HepG2 (cell line): ENCODE results near the gene BZW1. TPM values are rescaled to one million over a fixed set of nuclear protein-coding genes. Genes with fewer than 3 reads are reported as not detected.

Experiments
- ATAC-seq: fragments of 200-7000 bp; cut with Tn5 transposase; 3 replicates; pipeline ENCODE4 v1.9.1; 2020; ENCODE audit warnings: mild to moderate bottlenecking, moderate library complexity
- BruUV-seq: library from RNA; stranded (reverse); fragments of 400-500 nt; replicated peaks from 2 replicates; lab custom pipeline; 2021; lab: Mats Ljungman, UMichigan
- CTCF ChIA-PET: fragments of 300-600 bp; formaldehyde crosslinking; extraction: SDS; loops from one replicate; lab custom pipeline; 2021; ENCODE audit warnings: low total read pairs, inconsistent platforms, low intra/inter-chr PET ratio; lab: Yijun Ruan, JAX
- POLR2A ChIA-PET: fragments of 350-600 bp; sonication (Branson Sonifier 250); formaldehyde crosslinking; loops from one replicate; lab custom pipeline; 2020; ENCODE audit warnings: antibody characterized with exemption, inconsistent platforms; lab: Yijun Ruan, JAX
- DNase-seq: peaks from one replicate; pipeline ENCODE4 v3.0.0-alpha.2; 2015; ENCODE audit warnings: low spot score
- FAIRE-seq: peaks from 3 replicates; lab custom pipeline; 2011; peaks lifted over from hg19 to GRCh38; lab: Jason Lieb, UNC
- H2AFZ ChIP-seq: one replicate; pipeline ENCODE4 v1.6.1; 2011; ENCODE audit warnings: low read length, inconsistent platforms
- H3K27ac ChIP-seq: fragments of 300-600 bp; 3 replicates; pipeline ENCODE4 v1.8.0; 2011; ENCODE audit warnings: mixed run types, mild to moderate bottlenecking, mixed read lengths, low read length, inconsistent platforms; ENCODE audit not compliant: insufficient read depth; ENCODE audit errors: extremely low read length
- H3K27me3 ChIP-seq, 2 experiments: fragments of 200-600 bp in 1 of 2; 2 replicates in 1 of 2; 3 replicates in 1 of 2; pipeline versions ENCODE4 v1.6.0 to v1.8.0; 2011; ENCODE audit warnings: low read length in 2 of 2, mild to moderate bottlenecking in 2 of 2, moderate library complexity in 2 of 2, inconsistent platforms in 1 of 2; ENCODE audit not compliant: insufficient read depth in 2 of 2, control insufficient read depth in 1 of 2
- H3K36me3 ChIP-seq, 2 experiments: fragments of 200-600 bp in 1 of 2; replicated peaks in 1 of 2; 2 replicates in 1 of 2; 3 replicates in 1 of 2; pipeline versions ENCODE4 v1.5.1 to v1.8.0; 2011; ENCODE audit warnings: low read length in 2 of 2, inconsistent platforms in 1 of 2; ENCODE audit not compliant: insufficient read depth in 2 of 2, control insufficient read depth in 1 of 2
- H3K4me1 ChIP-seq: 2 replicates; pipeline ENCODE4 v1.5.1; 2012; ENCODE audit warnings: low read length, inconsistent platforms; ENCODE audit not compliant: insufficient read depth
- H3K4me2 ChIP-seq: 2 replicates; pipeline ENCODE4 v1.6.0; 2011; ENCODE audit warnings: low read depth, low read length, inconsistent platforms
- H3K4me3 ChIP-seq, 3 experiments: fragments of 200-600 bp in 1 of 3; sonication (generic), shearing (Covaris generic) in 1 of 3; replicated peaks in 1 of 3; 2 replicates each; pipeline ENCODE4 v1.5.1; 2011 to 2016; ENCODE audit warnings: low read length in 3 of 3, inconsistent platforms in 2 of 3, low read depth in 2 of 3, mild to moderate bottlenecking in 2 of 3, control low read depth in 1 of 3, mixed read lengths in 1 of 3; ENCODE audit not compliant: insufficient read depth in 1 of 3
- H3K79me2 ChIP-seq: one replicate; pipeline ENCODE4 v1.6.1; 2011; ENCODE audit warnings: low read length, inconsistent platforms; ENCODE audit not compliant: insufficient read depth
- H3K9ac ChIP-seq: 2 replicates; pipeline ENCODE4 v1.6.0; 2011; ENCODE audit warnings: mild to moderate bottlenecking, low read depth, low read length, inconsistent platforms; ENCODE audit not compliant: insufficient read depth
- H3K9me3 ChIP-seq: 2 replicates; pipeline ENCODE4 v1.5.1; 2012; ENCODE audit warnings: mild to moderate bottlenecking, low read length
- H4K20me1 ChIP-seq: 2 replicates; pipeline ENCODE4 v1.6.0; 2011; ENCODE audit warnings: inconsistent platforms, mild to moderate bottlenecking, low read length, moderate library complexity; ENCODE audit not compliant: insufficient read depth
- FOSL2 ChIP-seq: sonication (generic); formaldehyde crosslinking; IDR thresholded peaks from 2 replicates; pipeline ENCODE4 v1.4.0; 2020; ENCODE audit warnings: missing genetic modification reagents
- MEF2D ChIP-seq: sonication (generic); formaldehyde crosslinking; IDR thresholded peaks from 2 replicates; pipeline ENCODE4 v1.5.1; 2020; ENCODE audit warnings: mild to moderate bottlenecking, missing genetic modification reagents
- PRMT3 ChIP-seq: sonication (generic); formaldehyde crosslinking; IDR thresholded peaks from 2 replicates; pipeline ENCODE4 v1.8.1; 2022; ENCODE audit warnings: low read depth, mild to moderate bottlenecking, moderate library complexity, missing genetic modification reagents, borderline replicate concordance
- TBX3 ChIP-seq: fragments of 450-650 bp; IDR thresholded peaks from 2 replicates; pipeline ENCODE4 v1.6.1; 2017; ENCODE audit warnings: antibody characterized with exemption, mild to moderate bottlenecking, inconsistent platforms, borderline replicate concordance
- ZBTB20 ChIP-seq: sonication (generic); formaldehyde crosslinking; IDR thresholded peaks from 2 replicates; pipeline ENCODE4 v1.8.1; 2023; ENCODE audit warnings: missing genetic modification reagents, low read depth, mild to moderate bottlenecking, borderline replicate concordance
- ZBTB7B ChIP-seq: sonication (generic); formaldehyde crosslinking; IDR thresholded peaks from 2 replicates; pipeline ENCODE4 v1.4.0; 2020; ENCODE audit warnings: missing genetic modification reagents
- ZFYVE20 ChIP-seq: sonication (generic); formaldehyde crosslinking; IDR thresholded peaks from 2 replicates; pipeline ENCODE4 v1.8.0; 2023; ENCODE audit warnings: low read depth, mild to moderate bottlenecking, moderate library complexity, missing genetic modification reagents, borderline replicate concordance
- ZNF234 ChIP-seq: sonication (generic); formaldehyde crosslinking; conservative IDR thresholded peaks from 2 replicates; pipeline ENCODE4 v1.5.1; 2020; ENCODE audit warnings: mild to moderate bottlenecking, missing genetic modification reagents
- ZNF30 ChIP-seq: sonication (generic); formaldehyde crosslinking; IDR thresholded peaks from 2 replicates; pipeline ENCODE4 v1.5.0; 2020; ENCODE audit warnings: mild to moderate bottlenecking, missing genetic modification reagents
- ZNF652 ChIP-seq: IDR thresholded peaks from 2 replicates; pipeline ENCODE4 v1.6.1; 2016; ENCODE audit warnings: low read depth, borderline replicate concordance
- ZNF761 ChIP-seq: sonication (generic); formaldehyde crosslinking; conservative IDR thresholded peaks from 2 replicates; pipeline ENCODE4 v1.4.0; 2020; ENCODE audit warnings: mild to moderate bottlenecking, missing genetic modification reagents
- ZNF776 ChIP-seq: sonication (generic); formaldehyde crosslinking; IDR thresholded peaks from 2 replicates; pipeline ENCODE4 v1.4.0; 2020; ENCODE audit warnings: mild to moderate bottlenecking, missing genetic modification reagents
- ZNF883 ChIP-seq: sonication (generic); formaldehyde crosslinking; IDR thresholded peaks from 2 replicates; pipeline ENCODE4 v1.5.1; 2020; ENCODE audit warnings: mild to moderate bottlenecking, missing genetic modification reagents; ENCODE audit errors: not compliant biosample characterization
- WGBS: methylation state at CpG from one replicate; pipeline ENCODE4 v1.1.6; 2017; ENCODE audit warnings: low lambda C conversion rate; 5-methylcytosine and 5-hydroxymethylcytosine counted together
- in situ Hi-C: cut with HindIII; loops from 2 replicates; pipeline ENCODE4 v1.10.0; 2017; ENCODE audit warnings: low pct_unique_long_range_greater_than_20kb; ENCODE audit not compliant: extremely low pct_ligation_motif_present
- intact Hi-C: fragments of 100-400 bp; cut with micrococcal nuclease; formaldehyde crosslinking; loops from one replicate; pipeline ENCODE4 v1.10.0; 2022; ENCODE audit not compliant: unreplicated experiment
- polyA plus RNA-seq, 8 experiments: library from polyadenylated mRNA; depleted of rRNA in 3 of 8; stranded (reverse) in 7 of 8; unstranded in 1 of 8; fragments of >200 nt; fragmentation: Illumina TruSeq in 4 of 8; extraction: Trizol in 4 of 8; gene quantifications; 2 replicates each; pipeline versions ENCODE4 v1.2.1 to v1.2.3, GENCODE V29; 2011 to 2016; ENCODE audit warnings: low read depth in 4 of 8, missing spikeins in 1 of 8, mixed read lengths in 1 of 8; ENCODE audit not compliant: insufficient read depth in 1 of 8
- total RNA-seq, 5 experiments: library from RNA; depleted of rRNA; stranded (reverse); fragments of >200 nt; fragmentation: Illumina TruSeq; extraction: Trizol; gene quantifications; 2 replicates each; pipeline ENCODE4 v1.2.3, GENCODE V29; 2016; ENCODE audit warnings: low read depth in 1 of 5
- TF ChIP-seq, protein P1 (sequence below): sonication (generic); formaldehyde crosslinking; IDR thresholded peaks from 2 replicates; pipeline ENCODE4 v1.4.0; 2020; ENCODE audit warnings: mild to moderate bottlenecking, missing genetic modification reagents
- TF ChIP-seq, protein P2 (sequence below): sonication (generic); formaldehyde crosslinking; IDR thresholded peaks from 2 replicates; pipeline ENCODE4 v1.8.0; 2022; ENCODE audit warnings: mild to moderate bottlenecking, missing genetic modification reagents
- TF ChIP-seq, protein P3 (sequence below): sonication (generic); formaldehyde crosslinking; IDR thresholded peaks from 2 replicates; pipeline ENCODE4 v1.9.0; 2021; ENCODE audit warnings: missing genetic modification reagents, mild to moderate bottlenecking, borderline replicate concordance

Gene BZW1
- total and polyA plus RNA-seq, 2 of the 13 experiments (the other 11 are each of a cell fraction or from before 2014, with no cell fraction given) = 106 to 384 TPM

DNA sequence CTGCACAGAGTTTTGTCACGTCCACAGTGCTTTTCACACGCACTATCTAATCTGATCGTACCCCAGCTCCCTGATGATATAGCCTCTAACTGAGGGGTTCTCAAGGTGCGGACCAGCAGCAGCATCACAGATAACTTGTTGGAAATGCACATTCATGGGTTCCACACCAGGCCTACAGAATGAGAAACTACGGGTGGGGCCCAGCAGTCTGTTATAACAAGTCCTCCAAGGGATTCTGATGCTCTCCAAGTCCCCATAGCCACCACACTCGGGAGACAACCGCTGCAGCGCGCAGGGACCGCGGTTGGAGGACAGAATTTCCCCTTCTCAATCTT lies 745 bp upstream of the BZW1 start (continued):
- TF ChIP-seq, protein P1, sequence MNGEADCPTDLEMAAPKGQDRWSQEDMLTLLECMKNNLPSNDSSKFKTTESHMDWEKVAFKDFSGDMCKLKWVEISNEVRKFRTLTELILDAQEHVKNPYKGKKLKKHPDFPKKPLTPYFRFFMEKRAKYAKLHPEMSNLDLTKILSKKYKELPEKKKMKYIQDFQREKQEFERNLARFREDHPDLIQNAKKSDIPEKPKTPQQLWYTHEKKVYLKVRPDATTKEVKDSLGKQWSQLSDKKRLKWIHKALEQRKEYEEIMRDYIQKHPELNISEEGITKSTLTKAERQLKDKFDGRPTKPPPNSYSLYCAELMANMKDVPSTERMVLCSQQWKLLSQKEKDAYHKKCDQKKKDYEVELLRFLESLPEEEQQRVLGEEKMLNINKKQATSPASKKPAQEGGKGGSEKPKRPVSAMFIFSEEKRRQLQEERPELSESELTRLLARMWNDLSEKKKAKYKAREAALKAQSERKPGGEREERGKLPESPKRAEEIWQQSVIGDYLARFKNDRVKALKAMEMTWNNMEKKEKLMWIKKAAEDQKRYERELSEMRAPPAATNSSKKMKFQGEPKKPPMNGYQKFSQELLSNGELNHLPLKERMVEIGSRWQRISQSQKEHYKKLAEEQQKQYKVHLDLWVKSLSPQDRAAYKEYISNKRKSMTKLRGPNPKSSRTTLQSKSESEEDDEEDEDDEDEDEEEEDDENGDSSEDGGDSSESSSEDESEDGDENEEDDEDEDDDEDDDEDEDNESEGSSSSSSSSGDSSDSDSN (CRISPR knock-in tag) = peak; percentile 17; the same call in 1 of the 2 replicates
- TF ChIP-seq, protein P2, sequence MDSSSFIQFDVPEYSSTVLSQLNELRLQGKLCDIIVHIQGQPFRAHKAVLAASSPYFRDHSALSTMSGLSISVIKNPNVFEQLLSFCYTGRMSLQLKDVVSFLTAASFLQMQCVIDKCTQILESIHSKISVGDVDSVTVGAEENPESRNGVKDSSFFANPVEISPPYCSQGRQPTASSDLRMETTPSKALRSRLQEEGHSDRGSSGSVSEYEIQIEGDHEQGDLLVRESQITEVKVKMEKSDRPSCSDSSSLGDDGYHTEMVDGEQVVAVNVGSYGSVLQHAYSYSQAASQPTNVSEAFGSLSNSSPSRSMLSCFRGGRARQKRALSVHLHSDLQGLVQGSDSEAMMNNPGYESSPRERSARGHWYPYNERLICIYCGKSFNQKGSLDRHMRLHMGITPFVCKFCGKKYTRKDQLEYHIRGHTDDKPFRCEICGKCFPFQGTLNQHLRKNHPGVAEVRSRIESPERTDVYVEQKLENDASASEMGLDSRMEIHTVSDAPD = no peak
- TF ChIP-seq ZNF652 (CRISPR knock-in tag) (no peak), ZFYVE20 (CRISPR knock-in tag) (no peak), ZNF30 (CRISPR knock-in tag) (no peak)

DNA sequence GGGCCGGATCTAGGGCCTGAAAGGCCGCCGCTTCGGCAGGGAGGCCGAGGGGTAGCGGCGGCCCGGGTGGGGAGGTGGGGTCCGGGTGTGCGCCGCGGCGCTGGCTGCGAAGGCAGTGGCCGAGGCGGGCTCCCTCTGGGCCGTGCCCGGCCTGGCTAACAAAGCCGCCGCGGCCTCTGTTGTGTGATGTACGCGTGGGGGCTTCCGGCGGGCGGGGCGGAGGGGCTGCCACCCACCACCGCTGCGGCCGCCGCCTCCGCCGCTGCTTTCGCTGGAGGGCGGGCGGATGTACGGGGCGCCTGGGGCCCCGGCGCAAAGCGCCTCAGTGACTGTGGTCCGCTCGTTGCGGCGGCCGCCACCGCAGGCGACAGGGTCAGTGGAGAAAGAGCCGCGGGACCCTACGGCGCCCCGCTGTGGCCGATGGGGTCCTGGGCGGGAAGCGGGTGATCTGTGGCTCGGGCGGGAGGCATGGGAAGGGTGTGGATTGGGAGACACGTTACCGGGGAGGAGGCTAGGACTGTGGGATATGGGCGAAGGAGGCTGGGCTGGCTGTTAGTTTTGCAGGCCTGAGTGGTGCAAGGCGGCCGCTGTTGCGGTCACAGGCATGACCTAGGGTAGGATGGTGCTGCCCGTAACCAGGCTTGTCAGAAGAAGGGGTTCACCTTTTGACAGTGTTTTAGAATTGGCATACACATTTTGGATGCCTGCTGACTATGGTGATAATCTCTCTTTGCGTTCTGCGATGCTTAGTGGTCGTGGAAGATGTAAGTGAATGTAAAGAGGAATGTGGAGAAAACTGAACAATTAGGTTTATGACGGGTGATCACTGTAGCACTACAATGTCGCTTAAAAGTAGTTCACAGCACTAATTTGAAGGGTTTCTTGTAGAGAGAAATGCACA lies 662 bp downstream of the BZW1 start:
- ATAC-seq = peak; percentile 86
- Histone ChIP-seq H3K4me3 (peak overlapping the region; percentile 89 to 99 (median 92)), H3K4me2 (peak overlapping the region; percentile 85), H3K9ac (peak overlapping the region; percentile 98), H4K20me1 (peaks cover 21% of the 10 kb centered on the region), H3K9me3 (no peaks in the 10 kb centered on the region), H3K27me3 (no peaks in the 10 kb centered on the region; a peak in 1 of 5 replicates), H3K4me1 (peaks cover 52% of the 10 kb centered on the region), H3K36me3 (peaks cover 13 to 38% of the 10 kb centered on the region in 2 experiments), H3K27ac (peak overlapping the region; percentile 95), H2AFZ (no peak overlapping the region), H3K79me2 (peaks cover 47% of the 10 kb centered on the region)
- in situ Hi-C loops (loop anchor here (5.0 to 25.0 kb wide), 3 partner anchors 70 to 850 kb away; partner anchors contain the start of genes MAIP1 and TYW5), intact Hi-C loops (loop anchor here (2.0 to 5.0 kb wide), 2 partner anchors 50 to 235 kb away; no protein-coding TSS in a partner anchor)
- DNase-seq = peak; percentile 74
- POLR2A ChIA-PET = interaction anchor here (2.3 kb wide), 1 partner anchor 52 kb away, joined by 16 read pairs; the partner anchor contains the start of gene CLK1
- no peak for FAIRE-seq
- BruUV-seq = no TSS peak
- 2% methylated on average over 42 of the region's 70 CpGs for WGBS
- CTCF ChIA-PET = interaction anchor here (0.7 to 3.9 kb wide), 3 partner anchors 9 to 99 kb away, joined by 3 to 27 read pairs (median 3); no protein-coding TSS in a partner anchor
- TF ChIP-seq FOSL2 (CRISPR knock-in tag) = peak; percentile 56
- peak; percentile 35; the same call in 1 of the 2 replicates for TF ChIP-seq TBX3
- TF ChIP-seq ZNF761 (CRISPR knock-in tag) = peak; percentile 70
- peak; percentile 29; the same call in 1 of the 2 replicates for TF ChIP-seq ZBTB7B (CRISPR knock-in tag)
- TF ChIP-seq ZBTB20 (CRISPR knock-in tag) = 0 out of 2 replicates have a peak, but pooled peaks have one; percentile 24
- TF ChIP-seq PRMT3 (CRISPR knock-in tag) = no peak
- TF ChIP-seq MEF2D (CRISPR knock-in tag) = peak; percentile 43; the same call in 1 of the 2 replicates
- peak; percentile 86; the same call in 1 of the 2 replicates for TF ChIP-seq ZNF776 (CRISPR knock-in tag)
- no peak for TF ChIP-seq ZNF234 (CRISPR knock-in tag)
- TF ChIP-seq, protein P3, sequence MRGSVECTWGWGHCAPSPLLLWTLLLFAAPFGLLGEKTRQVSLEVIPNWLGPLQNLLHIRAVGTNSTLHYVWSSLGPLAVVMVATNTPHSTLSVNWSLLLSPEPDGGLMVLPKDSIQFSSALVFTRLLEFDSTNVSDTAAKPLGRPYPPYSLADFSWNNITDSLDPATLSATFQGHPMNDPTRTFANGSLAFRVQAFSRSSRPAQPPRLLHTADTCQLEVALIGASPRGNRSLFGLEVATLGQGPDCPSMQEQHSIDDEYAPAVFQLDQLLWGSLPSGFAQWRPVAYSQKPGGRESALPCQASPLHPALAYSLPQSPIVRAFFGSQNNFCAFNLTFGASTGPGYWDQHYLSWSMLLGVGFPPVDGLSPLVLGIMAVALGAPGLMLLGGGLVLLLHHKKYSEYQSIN (CRISPR knock-in tag) = no peak
- TF ChIP-seq ZNF883 (CRISPR knock-in tag) = peak; percentile 40
